NCI-H1048 (cell line): ENCODE data around the gene POU2AF3.
"Not testable (repeated sequence)": the region's sequence is repeated elsewhere in the genome, so short reads cannot be mapped to it uniquely, and the experiment has no call there.

Source experiments
- DNase-seq: peaks from one replicate; lab custom pipeline; 2025; lab: John Stamatoyannopoulos, UW

POU2AF3 gene

GRCh38 chr11:111301004-111301841 lies 2.9 kb downstream of the POU2AF3 start:
- no peak for DNase-seq

GRCh38 chr11:111301842-111302118 lies 3.4 kb downstream of the POU2AF3 start:
- no peak for DNase-seq

GRCh38 chr11:111302298-111302697 lies 4.0 kb downstream of the POU2AF3 start:
- DNase-seq: no peak

- DNase-seq: peak; percentile 89
Observed at GRCh38 chr11:111303461-111303860, 5.1 kb downstream of the POU2AF3 start.

GRCh38 chr11:111305162-111305802 lies 6.9 kb downstream of the POU2AF3 start:
- DNase-seq: no peak

- no peak for DNase-seq
Observed at GRCh38 chr11:111305876-111306275, 7.5 kb downstream of the POU2AF3 start.

- DNase-seq: no peak
Observed at GRCh38 chr11:111306321-111306720, 8.0 kb downstream of the POU2AF3 start.

- DNase-seq: no peak
Observed at GRCh38 chr11:111307472-111308108, 9.2 kb downstream of the POU2AF3 start.

GRCh38 chr11:111308140-111308539 lies 9.8 kb downstream of the POU2AF3 start:
- no peak for DNase-seq

- no peak for DNase-seq
Observed at GRCh38 chr11:111309215-111309915, 11.0 kb downstream of the POU2AF3 start.

- peak; percentile 81 for DNase-seq
Observed at GRCh38 chr11:111310088-111310487, 11.7 kb downstream of the POU2AF3 start.

- no peak for DNase-seq
Observed at GRCh38 chr11:111310723-111311122, 12.4 kb downstream of the POU2AF3 start.

GRCh38 chr11:111312076-111312475 lies 13.7 kb downstream of the POU2AF3 start:
- no peak for DNase-seq

- no peak for DNase-seq
Observed at GRCh38 chr11:111319296-111319695, 20.9 kb downstream of the POU2AF3 start.

GRCh38 chr11:111320199-111320598 lies 21.9 kb downstream of the POU2AF3 start:
- not testable (repeated sequence) for DNase-seq

- DNase-seq: no peak
Observed at GRCh38 chr11:111320728-111321568, 22.6 kb downstream of the POU2AF3 start.

GRCh38 chr11:111322534-111322933 lies 24.2 kb downstream of the POU2AF3 start:
- DNase-seq: no peak

GRCh38 chr11:111324277-111324720 lies 26.0 kb downstream of the POU2AF3 start:
- DNase-seq: no peak

GRCh38 chr11:111325259-111325658 lies 26.9 kb downstream of the POU2AF3 start:
- DNase-seq: no peak

- no peak for DNase-seq
Observed at GRCh38 chr11:111326824-111327223, 28.5 kb downstream of the POU2AF3 start.

- DNase-seq: peak; percentile 84
Observed at GRCh38 chr11:111327908-111328624, 29.7 kb downstream of the POU2AF3 start.
